GM21528 (cell line): ENCODE results near the gene CLIP2.
"Not testable (repeated sequence)": the region's sequence is repeated elsewhere in the genome, so short reads cannot be mapped to it uniquely, and the experiment has no call there.

ENCODE experiments used
- ATAC-seq: cut with Tn5 transposase; IDR thresholded peaks from one replicate; pipeline ENCODE4 v1.9.1; 2021; ENCODE audit warnings: mild to moderate bottlenecking, moderate library complexity; ENCODE audit not compliant: unreplicated experiment, low FRiP score

The CLIP2 gene

DNA sequence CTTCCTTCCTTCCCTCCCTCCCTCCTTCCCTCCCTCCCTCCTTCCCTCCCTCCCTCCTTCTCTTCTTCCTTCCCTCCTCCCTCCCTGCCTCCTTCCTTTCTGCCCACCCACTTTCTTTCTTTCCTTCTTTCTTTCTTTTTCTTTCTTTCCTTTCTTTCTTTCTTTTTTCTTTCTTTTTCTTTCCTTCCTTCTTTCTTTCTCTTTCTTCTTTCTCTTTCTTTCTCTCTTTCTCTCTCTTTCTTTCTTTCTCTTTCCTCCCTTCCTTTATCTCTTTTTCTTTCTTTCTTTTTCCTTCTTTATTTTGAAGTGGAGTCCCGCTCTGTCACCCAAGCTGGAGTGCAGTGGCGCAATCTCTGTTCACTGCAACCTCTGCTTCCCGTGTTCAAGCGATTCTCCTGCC is 130.8 kb downstream of the CLIP2 start:
- no peak for ATAC-seq

DNA sequence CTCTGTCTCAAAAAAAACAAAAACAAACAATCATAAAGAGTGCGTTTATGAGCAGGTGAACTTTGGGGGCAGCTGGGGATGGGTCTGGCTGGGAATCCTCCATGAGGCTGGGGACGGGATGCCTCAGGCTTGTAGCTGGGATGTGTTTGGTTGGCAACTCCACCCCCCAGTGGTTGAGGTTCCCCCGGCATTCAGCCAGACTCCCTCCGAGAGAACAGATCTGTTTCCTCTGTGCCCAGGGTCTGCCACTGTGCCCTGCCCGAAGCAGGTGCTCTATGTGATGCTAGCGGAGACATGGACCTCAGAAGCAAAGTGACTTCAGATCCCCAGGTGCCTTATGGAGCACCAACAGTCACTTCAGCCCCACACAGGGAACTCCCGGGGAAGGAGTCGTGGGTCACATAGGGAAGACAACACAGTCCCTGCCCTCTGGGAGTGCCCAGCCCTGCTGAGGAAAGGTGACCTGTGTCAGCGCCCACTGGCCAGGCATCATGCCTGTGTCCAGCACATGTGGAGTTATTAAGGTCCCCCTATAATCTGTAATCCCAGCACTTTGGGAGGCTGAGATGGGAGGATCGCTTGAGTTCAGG is 135.2 kb downstream of the CLIP2 start:
- ATAC-seq, result no peak

DNA sequence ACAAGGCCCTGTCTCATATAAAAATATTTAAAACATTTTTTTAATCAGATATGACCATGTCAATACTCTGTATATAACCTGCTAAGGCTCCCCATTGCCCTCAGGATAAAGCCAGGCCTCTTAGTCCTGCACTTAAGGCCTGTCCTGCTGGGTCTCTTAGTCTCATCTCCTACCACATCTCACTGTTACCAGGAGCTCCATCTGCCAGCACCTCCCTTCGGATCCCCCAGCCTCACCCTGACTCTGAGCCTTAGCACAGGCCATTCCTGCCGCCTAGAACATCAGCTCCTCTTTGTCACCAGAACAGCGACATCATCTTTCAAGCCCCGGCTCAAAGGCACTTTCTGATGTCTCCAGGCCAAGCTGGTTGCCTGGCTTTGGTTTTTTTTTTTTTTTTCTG is 138.8 kb downstream of the CLIP2 start:
- no peak for ATAC-seq

DNA sequence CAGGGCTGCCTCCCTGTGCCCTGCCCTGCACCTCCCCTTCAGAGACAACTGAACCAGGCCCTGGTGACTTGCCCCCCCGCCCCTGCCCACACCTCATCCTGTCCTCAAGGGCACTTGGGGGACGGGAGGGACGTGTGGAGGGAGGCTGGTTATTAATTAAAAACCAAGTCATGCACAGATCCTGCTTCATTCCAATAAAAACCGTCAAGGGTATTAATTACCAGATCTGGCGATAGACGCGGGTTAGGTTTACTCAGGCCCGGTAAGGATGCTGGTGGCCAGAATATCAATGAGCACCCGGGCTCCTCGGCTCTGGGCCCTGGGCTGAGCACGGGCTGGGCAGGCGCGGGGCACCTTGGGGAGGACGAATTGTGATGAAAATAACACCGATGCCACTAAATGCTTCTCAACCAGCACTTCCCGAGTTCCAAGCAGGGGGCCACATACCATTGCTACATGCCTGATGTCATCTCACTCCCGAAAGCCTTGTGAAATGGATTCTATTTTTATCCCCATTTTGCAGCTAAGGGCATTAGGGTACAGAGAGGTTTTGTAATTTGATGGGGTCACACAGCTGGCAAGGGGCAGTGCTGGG is 140.0 kb downstream of the CLIP2 start:
- no peak for ATAC-seq

DNA sequence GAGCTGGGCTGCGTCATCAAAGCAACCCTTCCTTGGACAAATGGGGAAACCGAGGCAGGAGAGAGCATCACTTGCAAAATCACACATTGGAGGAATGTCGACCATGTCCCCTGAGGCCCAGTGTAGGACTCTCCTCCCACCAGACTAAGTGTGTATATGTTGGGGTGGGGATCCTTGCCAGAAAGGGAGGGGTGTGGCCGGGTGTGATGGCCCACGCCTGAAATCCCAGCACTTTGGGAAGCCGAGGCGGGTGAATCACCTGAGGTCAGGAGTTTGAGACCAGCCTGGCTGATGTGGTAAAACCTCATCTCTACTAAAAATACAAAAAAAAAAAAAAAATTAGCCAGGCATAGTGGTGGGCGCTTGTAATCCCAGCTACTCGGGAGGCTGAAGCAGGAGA is 141.2 kb downstream of the CLIP2 start:
- not testable (repeated sequence) for ATAC-seq

DNA sequence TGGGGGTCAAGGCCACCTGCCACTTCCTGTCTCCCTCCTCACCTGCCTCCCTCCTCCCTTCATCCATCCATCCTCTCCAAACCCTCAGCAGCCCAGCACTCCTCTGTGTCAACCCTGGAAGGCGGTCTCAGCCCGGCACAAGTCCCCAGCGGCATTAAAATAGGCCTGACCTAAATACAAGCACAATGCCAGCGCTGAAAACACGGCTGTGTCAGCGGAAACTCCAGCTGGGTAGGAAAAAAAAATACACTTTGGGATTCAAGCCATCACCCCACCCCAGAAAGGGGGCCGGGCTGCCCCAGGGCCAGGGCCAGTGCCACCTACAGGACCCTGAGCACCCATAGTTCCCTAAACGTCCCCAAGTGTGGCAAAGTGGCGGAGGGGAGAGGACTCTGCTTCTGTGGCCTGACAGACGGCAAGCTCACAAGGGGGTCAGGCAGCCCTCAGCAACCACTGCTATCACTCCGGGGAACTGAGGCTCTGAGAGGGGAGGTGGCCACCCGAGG is 141.8 kb downstream of the CLIP2 start:
- no peak for ATAC-seq

DNA sequence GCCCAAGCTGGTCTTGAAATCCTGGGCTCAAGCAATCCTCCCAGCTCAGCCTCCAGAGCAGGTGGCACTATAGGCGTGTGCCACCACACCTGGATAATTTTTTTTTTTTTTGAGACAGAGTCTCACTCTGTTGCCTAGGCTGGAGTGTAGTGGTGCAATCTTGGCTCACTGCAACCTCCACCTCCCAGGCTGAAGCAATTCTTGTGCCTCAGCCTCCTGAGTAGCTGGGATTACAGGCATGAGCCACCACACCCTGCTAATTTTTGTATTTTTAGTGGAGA is 148.0 kb downstream of the CLIP2 start:
- not testable (repeated sequence) for ATAC-seq

DNA sequence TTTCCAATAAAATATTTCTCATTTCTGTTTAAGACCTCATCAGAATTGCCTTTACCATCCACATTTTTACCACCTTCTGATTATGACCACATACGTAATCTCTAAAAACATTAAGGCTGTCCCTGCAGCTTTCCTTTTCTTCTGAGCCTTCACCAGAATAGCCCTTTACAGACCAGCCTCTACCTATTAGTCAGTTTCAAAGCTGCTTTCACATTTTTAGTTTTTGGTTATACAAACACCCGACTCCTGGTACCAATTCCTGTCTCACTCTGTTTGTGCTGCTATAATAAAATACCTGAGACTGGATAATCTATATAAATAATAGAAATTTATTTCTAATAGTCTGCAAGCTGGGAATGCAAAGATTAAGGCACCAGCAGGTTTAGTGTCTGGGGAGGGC is 149.1 kb downstream of the CLIP2 start:
- no peak for ATAC-seq

DNA sequence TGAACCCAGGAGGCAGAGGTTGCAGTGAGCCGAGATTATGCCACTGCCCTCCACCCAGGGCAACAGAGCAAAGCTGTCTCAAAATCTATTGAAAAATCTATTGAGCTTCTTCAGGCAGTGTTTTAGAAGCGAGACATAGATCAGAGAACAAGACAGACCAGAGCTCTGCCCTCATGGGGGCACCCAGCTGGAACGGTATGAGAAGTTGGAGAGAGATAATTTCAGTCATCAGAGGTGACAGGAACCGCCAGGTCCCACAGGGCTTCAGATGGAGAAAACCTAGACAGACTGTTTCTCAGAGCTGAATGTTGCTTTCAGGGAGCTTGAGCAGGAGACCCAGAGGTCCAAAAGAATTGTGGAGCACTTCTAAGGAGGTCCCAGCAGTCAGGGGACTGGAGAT is 150.3 kb downstream of the CLIP2 start:
- ATAC-seq, result no peak

DNA sequence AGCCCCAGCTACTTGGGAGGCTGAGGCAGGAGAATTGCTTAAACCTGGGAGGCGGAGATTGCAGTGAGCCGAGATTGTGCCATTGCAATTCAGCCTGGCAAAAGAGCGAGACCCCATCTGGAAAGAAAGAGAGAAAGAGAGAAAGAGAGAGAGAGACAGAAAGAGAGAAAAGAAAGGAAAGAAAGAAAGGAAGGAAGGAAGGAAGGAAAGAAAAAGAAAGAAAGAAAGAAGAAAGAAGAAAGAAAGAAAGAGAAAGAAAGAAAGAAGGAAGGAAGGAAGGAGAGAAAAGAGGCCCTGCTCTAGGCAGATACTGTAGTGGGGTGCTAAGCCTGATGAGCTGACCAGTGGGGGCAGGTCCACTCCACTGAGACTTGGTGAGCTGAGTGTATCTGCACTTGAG is 150.9 kb downstream of the CLIP2 start:
- ATAC-seq, result not testable (repeated sequence)

DNA sequence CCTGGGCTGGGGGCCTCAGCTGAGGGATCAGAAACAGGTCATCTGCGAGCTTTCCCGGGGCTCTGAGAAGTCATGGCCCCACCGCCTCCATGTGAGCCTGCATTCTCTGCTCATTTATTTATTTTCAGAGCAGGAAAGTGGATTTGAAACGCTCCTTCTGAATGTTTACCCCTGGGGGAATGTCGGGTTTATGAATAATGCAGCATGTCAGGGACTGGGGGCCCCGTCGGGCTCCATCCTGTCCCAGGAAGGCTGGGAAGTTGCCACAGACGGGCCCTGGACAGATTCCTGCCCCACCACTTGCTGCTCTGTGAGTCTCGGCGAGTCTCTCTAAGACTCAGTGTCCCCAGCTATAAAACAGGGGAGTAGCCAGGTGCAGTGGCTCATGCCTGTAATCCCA is 152.6 kb downstream of the CLIP2 start:
- ATAC-seq, result no peak

DNA sequence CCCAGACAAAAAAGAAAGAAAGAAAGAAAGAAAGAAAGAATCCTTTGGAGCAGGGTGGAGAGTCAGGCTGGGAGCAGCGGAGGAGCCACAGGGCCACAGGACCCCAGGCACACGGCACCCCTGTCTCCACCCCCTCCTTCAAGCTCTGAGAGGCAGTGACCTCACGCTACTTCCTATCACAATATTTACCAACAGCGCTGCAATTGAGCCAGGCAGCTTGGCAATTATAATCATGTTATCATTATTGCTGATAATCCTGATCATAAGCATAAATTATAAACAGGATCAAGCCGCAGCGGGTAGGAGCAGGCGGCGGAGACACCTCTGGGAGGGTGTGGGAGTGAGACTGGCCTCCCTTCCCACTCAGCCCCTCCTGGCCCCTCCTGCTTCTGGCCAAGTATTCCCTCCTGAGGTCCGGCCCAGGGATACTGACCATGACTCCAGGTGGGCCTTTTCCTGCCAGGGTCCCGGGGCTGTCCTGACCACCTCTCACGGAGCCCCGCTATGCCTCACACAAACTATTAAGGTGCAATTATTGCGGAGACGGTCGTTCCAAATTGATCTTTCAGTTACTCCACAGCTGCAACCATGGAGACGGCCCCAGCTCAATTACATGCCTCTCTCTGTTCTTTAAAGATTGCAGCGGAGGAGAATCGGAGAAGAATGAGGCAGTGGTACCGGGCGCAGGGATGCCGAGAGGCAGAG is 154.5 kb downstream of the CLIP2 start:
- no peak for ATAC-seq

DNA sequence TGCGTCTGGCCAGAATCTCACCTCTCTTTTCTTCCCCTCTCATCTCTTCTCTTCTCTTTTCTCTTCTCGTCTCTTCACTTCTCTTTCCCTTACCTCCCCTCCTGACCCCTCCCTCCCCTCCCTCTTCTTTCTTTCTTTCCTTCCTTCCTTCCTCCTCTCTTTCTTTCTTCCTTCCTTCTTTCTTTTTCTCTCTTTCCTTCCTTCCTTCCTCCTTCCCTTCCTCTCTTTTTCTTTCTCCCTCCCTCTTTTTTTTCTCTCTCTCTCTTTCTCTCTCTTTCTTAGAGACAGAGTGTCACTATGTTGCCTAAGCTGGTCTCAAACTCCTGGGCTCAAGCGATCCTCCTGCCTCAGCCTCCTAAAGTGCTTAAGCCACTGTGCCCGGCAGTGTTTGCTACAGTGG is 159.9 kb downstream of the CLIP2 start:
- ATAC-seq, result no peak

DNA sequence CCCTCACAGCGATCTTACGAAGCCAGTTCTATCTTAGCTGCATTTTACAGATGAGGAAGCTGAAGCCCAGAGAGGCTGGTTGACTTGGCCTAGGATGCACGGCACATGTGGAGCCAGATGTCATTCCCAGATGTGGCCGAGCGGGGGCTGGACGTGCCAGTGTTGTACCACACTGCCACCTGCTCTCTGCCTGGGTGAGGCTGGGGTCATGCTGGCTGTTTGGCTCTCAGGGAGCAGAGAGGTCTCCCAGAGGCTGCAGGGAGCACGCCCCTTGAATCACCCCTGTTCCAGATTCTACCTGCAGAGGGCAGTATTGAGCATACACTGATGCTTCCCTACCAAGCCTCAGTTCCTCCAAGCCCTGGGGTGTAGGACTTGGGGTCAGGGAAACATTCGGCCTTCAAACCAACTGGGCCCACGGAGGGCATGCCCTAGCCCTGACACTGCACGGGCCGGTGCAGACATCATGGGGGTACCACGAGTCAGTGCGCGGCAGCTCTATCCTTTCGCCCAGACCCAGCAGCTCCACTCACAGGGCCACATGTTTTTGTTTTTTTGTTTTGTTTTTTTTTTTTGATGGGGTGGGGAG is 160.7 kb downstream of the CLIP2 start:
- ATAC-seq, result no peak

DNA sequence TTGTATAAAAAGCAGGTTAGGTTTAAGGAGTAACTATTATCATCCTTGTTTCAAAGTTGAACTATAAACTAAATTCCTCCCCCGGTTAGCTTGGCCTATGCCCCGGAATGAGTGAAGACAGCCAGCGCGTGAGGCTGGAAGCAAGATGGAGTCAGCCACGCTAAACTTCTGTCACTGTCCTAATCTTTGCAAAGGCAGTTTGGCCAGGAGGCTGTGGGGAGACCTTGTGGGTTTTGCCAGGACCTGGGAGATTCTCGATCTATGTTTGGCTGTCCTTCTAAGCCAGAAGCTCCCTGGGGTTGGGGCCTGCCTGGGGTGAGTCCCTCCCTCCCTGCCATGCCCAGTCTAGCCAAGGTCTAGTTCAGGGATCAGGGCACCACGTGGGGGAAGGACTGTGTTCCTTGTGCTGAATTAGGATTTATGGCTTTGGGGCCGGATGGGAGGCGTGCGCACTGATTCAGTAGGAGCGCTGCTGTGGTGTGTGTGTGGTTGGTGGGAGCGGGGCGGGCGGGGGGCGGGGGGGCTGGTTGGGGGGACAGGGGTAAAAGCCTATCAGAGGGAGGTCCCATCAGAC is 163.6 kb downstream of the CLIP2 start:
- no peak for ATAC-seq

DNA sequence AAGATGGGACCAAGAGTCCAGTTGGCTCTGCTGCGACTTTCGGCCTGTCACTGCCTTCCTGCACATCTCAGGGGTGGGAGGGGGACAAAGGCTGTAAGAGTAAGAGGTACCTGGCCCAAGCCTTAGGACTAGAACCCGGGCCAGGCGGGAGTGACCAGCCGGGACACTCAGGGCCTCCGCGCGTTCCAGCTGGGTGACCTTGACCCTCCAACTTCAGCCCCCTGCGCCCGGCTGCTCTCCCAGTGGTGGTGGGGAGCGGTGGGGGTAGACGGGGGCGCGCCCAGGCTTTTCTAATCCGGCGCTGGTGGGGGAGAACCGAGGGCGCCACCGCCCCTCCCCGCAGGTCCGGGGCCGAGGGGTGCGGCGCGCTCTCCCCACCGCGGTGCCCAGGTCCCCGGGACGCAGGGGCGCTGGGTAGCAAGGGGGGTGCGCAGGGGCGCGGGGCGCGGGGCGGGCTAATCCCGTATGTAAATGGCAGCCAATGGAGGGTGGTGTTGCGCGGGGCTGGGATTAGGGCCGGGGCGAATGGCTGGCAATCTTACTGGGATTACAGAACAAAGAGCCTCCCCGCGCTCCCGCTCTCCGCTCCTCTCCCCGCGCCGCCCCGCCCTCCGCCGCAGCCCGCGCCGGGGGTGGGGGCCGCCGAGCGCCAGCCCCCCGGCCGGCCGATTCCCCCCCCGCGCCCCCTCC is 164.3 kb downstream of the CLIP2 start, which contains the start of gene GTF2IRD1:
TSS of gene GTF2IRD1 (plus strand) at position 585 of the 690 bp plus-strand sequence. CDS start 54,175 bp downstream, outside the sequence.
- ATAC-seq, result no peak

DNA sequence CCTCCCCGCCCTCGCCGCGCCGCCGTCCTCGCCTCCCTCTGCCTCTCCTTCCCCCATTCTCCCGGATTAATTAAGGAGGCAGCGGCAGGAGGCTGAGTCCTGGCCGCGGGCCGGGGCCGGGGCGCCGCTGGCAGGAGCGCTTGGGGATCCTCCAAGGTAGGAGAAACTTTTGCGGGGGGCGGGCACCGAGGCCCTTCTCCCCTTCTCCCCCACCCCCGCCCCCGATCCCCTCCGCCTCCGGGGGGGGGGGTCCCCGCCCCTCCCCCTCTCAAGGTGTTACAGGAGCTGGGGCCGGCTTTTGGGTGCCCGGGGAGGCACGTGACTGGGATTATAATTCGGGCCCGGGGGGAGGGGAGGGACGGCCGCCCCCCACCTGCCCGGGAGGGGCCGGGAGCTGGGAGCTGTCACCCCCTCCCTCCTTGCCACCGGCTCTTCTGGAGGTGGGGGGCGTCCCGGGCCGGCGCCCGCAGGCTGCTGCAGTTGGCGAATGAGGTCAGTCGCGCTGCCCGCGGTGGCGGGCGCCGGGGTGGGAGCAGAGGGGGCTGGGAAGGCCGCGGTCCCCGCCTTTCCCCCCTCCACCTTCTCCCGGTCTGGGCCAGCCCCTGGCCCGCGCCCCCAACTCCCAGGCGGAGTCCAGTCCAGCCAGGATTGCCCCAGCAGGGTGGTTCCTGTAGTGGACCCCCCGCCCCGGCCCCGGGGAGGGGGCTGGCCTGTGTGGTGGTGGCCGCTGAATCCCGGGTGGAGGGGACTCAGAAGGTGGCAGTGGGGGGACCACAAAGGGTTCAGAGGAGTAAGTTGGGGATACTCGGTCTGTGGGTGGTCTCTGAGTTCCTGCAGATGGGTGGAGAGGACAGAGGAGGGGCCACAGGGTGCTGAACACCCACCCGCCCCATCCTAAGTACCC is 165.1 kb downstream of the CLIP2 start:
- ATAC-seq, result no peak

DNA sequence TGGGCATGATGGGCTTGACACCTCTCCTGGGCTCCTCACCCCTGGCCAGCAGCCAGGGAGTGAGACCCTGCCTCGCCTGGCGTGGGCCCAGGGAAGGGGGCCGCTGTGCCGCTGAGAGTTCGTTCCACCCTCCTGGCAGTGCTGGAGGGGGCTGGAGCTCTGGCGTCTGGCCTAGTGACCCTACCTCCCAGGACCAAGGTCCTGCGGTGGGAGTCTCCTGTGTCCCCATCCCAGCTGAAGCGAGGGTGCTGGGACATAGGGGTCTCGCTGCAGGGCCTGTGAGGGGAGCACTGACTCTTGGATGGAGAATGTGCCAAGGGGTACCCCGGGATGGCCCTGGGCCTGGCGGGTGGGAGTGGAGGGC is 165.7 kb downstream of the CLIP2 start:
- no peak for ATAC-seq

DNA sequence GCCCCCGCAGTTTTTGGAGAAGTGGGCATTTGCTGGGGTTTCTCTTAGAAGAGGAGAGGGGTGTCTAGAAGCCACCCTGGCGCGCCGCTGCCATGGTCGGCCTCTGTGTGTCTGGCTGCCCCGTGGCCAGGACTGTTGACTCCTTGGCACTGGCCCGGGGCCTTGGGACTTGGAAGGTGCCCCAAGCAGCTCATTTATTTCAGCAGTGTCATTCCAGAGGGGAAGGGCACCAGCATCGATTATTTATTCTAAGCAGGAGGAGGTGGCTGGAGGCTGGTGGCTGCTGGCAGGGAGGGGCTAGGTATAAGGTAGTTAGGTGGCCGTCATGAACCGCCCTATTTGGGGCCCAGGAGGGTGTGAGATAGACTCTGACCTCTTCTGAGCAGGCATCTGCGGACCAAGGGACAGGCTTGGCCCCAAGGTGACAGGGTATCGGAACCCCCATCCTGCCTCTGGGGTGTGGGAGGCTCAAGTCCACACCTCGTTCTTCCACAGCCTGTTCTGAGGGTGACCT is 166.1 kb downstream of the CLIP2 start:
- ATAC-seq, result no peak
